WERI-Rb-1 (cell line): Measurements from ENCODE around the gene TSPAN17.
A peak's percentile ranks its signal among the peaks of the same experiment; 100 is the strongest.

Experiments used
- DNase-seq: peaks from one replicate; pipeline ENCODE4 v3.0.0-alpha.2; 2020
- H3K27ac ChIP-seq: fragments of 250-450 bp; sonication (Bioruptor Pico); 2 replicates; pipeline ENCODE4 v1.5.1; 2020; ENCODE audit warnings: mild to moderate bottlenecking, moderate library complexity
- H3K27me3 ChIP-seq: fragments of 250-450 bp; sonication (Bioruptor Pico); 2 replicates; pipeline ENCODE4 v1.5.1; 2021; ENCODE audit warnings: mild to moderate bottlenecking, low read depth, moderate library complexity; ENCODE audit not compliant: insufficient read depth, severe bottlenecking
- H3K36me3 ChIP-seq: fragments of 250-450 bp; sonication (Bioruptor Pico); 2 replicates; pipeline ENCODE4 v1.5.1; 2020; ENCODE audit warnings: mild to moderate bottlenecking, moderate library complexity
- H3K4me3 ChIP-seq: 2 replicates; pipeline ENCODE4 v1.5.1; 2011; ENCODE audit warnings: low read depth, mild to moderate bottlenecking, control low read depth, low read length
- H3K9me3 ChIP-seq: fragments of 250-450 bp; sonication (Bioruptor Pico); 2 replicates; pipeline ENCODE4 v1.5.1; 2021; ENCODE audit warnings: mild to moderate bottlenecking, moderate library complexity; ENCODE audit not compliant: severe bottlenecking
- CTCF ChIP-seq: IDR thresholded peaks from 2 replicates; pipeline ENCODE4 v1.5.1; 2011; ENCODE audit warnings: low read depth, mild to moderate bottlenecking, control low read depth, inconsistent platforms, low read length

The TSPAN17 gene

GRCh38 chr5:176629317-176629852 lies 17.9 kb upstream of the TSPAN17 start:
- Histone ChIP-seq H3K9me3 (no peaks in the 10 kb centered on the region), H3K4me3 (peak overlapping the region; percentile 50), H3K27me3 (peaks cover 7% of the 10 kb centered on the region), H3K36me3 (no peaks in the 10 kb centered on the region), H3K27ac (no peak overlapping the region)
- no peak for TF ChIP-seq CTCF
- no peak for DNase-seq

GRCh38 chr5:176629853-176630680 lies 17.2 kb upstream of the TSPAN17 start, which contains the start of the genes EIF4E1B and SNCB:
Gene EIF4E1B, plus strand, starts transcription at chr5:176630675. Its CDS starts 12,113 bp downstream, at chr5:176642788.
Gene SNCB, minus strand, starts transcription at chr5:176630534. Its CDS starts 880 bp downstream, at chr5:176629654.
- H3K36me3 ChIP-seq = no peaks in the 10 kb centered on the region
- no peaks in the 10 kb centered on the region for H3K9me3 ChIP-seq
- H3K27ac ChIP-seq = no peak within 1 kb of the TSS
- peak; percentile 75 for DNase-seq
- H3K27me3 ChIP-seq = peaks cover 7% of the 10 kb centered on the region
- no peak for TF ChIP-seq CTCF
- peak within 1 kb of the TSS; percentile 50 for H3K4me3 ChIP-seq

- no peak for DNase-seq
- peaks cover 7% of the 10 kb centered on the region for H3K27me3 ChIP-seq
- H3K4me3 ChIP-seq = peak overlapping the region; percentile 50
- no peaks in the 10 kb centered on the region for H3K36me3 ChIP-seq
- no peak for TF ChIP-seq CTCF
- no peak overlapping the region for H3K27ac ChIP-seq
- no peaks in the 10 kb centered on the region for H3K9me3 ChIP-seq
These were observed 16.5 kb upstream of the TSPAN17 start for GRCh38 chr5:176630681-176631222.

- TF ChIP-seq CTCF = no peak
- Histone ChIP-seq H3K36me3 (no peaks in the 10 kb centered on the region), H3K27ac (no peak overlapping the region), H3K4me3 (no peak overlapping the region), H3K27me3 (peaks cover 7% of the 10 kb centered on the region), H3K9me3 (no peaks in the 10 kb centered on the region)
- DNase-seq = no peak
These were observed 15.7 kb upstream of the TSPAN17 start for GRCh38 chr5:176631383-176632200.

- no peak for DNase-seq
- no peaks in the 10 kb centered on the region for H3K9me3 ChIP-seq
- TF ChIP-seq CTCF = no peak
- H3K27ac ChIP-seq = no peak overlapping the region
- H3K36me3 ChIP-seq = no peaks in the 10 kb centered on the region
- H3K27me3 ChIP-seq = peaks cover 7% of the 10 kb centered on the region
- no peak overlapping the region for H3K4me3 ChIP-seq
These were observed 14.5 kb upstream of the TSPAN17 start for GRCh38 chr5:176632745-176633144.
